Lung microvascular endothelial cell (primary cell): Measurements from ENCODE around the gene EPHA10. TPM values are rescaled to one million over a fixed set of nuclear protein-coding genes. Genes with fewer than 3 reads are reported as not detected.
"Not testable (repeated sequence)": the region's sequence is repeated elsewhere in the genome, so short reads cannot be mapped to it uniquely, and the experiment has no call there.

ENCODE experiments used
- DNase-seq, 2 donors: peaks; one replicate each; pipeline versions ENCODE4 v3.0.0 to v3.0.0-alpha.2; 2010; ENCODE audit warnings: low read depth in 2 of 2
- total RNA-seq: library from RNA; depleted of rRNA; stranded (reverse); fragments of >200 nt; gene quantifications from 2 replicates; pipeline ENCODE4 v1.2.1, GENCODE V29; 2014

Gene EPHA10
- total RNA-seq, 1 donor from 2014 or later: not detected

DNA sequence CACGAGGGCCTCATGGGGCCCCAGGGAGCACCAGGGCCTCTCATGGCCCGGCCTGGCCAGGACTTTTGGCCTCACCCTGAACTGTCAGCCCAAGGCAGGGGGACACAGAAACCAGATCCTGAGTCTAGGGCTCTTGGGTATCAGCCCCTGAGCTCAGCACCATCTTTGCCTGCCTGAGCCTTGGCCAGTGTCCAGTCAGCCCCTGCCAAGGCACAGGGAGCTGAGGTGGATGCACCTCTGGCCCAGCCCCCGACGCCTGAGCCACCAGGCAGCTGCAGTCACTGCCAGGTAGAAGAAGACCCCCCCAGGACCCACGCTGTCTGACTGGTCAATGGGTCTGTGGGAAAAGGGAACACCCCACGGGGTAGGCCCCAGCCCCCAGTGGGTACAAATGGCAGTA is 47.3 kb downstream of the EPHA10 start:
- DNase-seq: no peak

DNA sequence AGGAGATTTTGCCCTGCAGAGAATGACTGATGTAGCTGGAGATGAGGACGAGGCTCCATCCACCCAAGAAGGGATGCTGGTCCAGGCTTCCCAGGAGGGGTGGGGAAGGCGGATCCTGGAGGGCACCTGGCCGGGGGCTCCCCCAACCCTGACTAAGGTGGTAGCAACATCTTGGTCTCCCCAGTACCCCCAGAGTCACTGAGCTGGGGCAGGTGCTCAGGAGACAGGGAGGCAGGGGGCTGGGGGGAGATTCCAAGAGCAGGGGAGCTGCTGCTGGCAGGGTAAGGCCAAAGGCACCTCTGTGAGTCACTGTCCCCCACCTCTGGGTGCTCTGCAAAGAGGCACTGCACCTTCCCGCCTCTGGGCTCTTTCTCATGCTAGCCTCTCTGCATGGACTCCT is 48.6 kb downstream of the EPHA10 start:
- no peak for DNase-seq

DNA sequence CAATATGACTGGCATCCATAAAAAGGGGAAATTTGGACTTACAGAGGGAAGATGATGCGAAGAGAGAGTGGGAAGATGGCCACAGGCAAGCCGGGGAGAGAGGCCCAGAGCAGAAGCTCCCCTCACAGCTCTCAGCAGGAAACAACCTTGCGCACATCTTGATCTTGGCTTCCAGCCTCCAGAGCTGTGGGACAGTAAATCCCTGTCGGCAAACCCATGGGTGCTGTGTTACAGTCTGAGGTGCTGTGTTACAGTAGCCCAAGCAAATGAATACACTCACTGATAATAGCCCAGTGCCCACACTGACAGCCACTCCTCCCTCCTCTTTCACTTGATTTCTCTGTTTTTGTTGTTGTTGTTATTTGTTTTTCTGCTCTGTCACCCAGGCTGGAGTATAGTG is 50.2 kb downstream of the EPHA10 start:
- DNase-seq: no peak

DNA sequence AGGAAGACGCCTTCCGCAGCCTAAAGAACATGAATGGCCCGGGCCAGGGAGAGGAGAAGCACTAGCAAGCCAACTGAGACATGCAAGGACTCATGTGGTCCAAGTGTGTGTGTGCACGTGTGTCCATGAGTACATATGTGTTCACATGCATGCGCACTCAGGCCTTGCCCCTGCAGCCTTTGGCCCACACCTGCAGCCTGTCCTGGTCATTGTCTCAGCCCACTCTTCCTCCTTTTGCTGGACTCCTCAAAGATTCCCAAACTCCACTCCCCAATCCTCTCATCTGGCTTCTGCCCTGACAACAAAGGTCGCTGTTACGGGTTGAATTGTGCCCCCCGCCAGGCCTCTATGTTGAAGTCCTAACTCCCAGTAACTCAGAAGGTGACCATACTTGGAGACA is 50.7 kb downstream of the EPHA10 start:
- DNase-seq: no peak

DNA sequence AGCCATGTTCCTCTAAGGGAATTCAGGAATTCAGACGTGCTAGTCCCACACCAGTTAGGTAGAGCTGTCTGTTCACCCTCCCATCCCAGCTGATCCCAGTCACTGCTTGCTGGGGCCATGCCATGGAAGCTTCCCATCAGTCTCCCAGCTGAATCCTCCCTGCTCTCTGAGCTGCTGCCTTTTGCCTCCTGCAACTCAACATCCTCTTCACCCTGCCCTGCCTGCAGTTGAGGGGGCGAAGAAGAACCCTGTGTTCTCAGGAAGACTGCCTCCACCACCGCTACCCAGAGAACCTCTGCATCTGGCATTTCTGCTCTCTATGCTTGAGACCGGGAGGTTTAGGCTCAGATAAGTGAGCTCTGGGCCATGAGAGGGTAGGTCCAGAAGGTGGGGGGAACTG is 56.4 kb downstream of the EPHA10 start:
- no peak for DNase-seq

DNA sequence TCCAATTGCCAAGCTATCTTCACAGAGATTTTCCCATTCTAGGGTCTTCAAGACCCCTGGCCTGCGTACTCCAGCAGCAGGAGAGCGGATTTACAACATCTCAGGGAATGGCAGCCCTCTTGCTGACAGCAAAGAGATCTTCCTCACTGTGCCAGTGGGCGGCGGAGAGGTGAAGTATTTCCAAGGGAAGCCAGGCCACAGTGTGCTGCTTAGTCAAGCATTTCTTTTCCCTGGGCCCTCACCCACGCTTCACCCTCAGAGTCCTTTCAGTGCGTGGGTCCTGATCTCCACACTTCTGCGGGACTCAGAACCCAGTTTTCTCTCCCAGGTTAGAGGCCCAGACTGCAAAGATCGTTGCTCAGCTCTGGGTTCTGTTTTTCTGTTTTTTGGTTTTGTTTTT is 59.5 kb downstream of the EPHA10 start:
- DNase-seq: no peak

DNA sequence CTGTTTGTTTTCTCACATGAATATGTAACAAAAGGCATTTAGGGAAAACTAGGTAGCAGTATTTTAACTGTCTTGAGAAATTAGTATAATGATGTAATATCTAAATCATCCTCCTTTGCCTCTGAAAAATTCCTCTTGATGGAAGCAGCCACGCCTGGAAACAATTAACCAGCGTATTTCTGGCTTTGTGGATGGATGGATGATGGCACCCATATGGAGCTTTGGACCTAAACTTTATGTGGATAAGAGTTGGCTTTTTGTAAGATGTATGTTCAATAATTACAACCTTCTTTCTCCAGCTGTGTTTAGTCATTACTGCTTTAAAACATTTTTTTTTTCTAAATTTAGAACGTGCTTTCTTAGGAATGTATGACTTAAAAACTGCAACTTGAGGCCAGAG is 60.0 kb downstream of the EPHA10 start:
- DNase-seq: no peak

DNA sequence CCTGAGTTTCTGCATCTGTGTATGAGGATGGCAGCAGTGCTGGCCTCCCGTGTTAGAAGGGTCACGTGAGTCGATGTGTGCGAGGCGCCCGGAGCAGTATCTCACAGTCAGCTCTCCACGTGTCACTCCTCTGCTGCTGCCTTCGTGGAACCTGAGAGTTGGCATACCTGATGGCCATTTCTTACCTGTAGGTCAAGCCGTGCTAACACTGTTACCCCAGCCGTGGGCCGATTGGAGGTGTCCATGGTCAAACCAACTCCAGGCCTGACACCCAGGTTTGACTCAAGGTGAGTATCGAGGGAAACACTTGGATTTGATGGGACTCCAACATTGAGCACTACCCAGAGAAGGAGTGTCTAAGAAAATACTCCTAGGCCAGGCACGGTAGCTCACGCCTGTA is 61.9 kb downstream of the EPHA10 start:
- DNase-seq: no peak

DNA sequence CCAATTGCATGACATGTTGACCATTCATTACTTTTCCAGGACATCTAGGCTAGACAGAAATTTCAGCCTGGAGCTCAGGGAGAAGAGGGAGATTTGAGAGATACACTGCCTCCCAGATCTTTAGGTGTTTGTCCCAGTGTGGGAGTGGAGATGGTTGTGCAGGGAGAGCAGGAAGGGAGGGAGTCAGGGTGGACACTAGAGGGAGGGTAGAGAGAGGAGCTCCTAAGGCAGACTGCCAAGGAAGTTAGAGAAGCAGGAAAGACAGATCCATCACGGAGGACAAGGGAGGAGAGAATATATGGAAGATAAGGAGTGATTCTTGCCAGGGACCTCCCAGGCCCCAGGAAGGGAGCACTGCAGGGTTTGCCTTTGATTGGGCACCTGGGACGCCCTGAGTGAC is 63.9 kb downstream of the EPHA10 start:
- DNase-seq: no peak

DNA sequence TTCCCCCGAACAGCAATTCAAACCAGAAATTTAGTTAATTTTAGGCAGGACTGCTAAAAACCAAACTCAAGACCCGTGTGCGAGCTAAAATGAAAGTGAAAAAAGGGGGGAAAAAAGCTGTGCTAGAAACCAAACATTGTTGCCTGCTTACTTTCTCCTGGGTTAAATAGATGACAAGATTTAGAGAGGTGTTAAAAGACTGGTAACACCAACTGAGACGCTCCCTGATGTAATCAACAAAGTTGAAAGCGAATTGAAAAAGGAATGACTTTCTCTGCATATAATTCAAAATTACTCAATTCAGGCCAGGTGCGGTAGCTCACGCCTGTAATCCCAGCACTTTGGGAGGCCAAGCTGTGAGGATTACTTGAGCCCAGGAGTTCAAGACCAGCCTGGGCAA is 65.8 kb downstream of the EPHA10 start:
- no peak for DNase-seq

DNA sequence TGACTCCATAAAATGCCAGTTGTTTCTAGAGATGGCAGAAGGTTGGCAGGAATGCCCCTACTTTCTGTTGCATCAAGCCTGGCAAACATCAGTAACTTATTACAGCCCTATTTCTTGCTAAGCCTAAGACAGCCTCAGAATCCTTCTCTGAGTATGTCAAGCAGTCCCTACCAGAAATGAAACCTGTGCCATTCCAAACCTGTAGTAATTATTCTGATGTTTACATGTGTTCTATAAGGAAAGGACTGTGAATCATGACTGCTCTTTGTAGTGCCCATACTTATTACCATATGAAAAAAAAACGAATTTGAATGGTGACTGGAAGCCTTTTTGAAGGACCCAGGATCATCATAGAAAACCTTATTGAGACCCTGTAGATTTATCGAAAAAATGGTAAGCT is 67.2 kb downstream of the EPHA10 start:
- no peak for DNase-seq

DNA sequence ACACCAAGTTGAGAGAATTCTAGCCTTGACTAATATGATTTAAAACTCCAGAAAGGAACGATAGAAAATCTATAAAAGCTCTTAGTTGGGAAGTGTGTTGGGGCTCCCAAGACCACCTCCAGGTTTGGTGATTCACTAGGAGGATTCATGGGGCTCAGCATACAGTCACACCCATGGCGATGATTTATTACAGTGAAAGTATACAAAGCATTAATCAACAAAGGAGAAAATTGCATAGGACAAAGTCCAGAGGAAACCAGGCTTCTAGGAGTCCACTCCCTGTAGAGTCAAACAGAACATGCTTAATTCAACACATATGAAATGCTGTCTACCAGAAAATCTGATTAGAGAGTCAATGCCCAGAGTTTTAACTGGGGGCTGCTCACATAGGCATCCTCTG is 67.8 kb downstream of the EPHA10 start:
- DNase-seq: no peak

DNA sequence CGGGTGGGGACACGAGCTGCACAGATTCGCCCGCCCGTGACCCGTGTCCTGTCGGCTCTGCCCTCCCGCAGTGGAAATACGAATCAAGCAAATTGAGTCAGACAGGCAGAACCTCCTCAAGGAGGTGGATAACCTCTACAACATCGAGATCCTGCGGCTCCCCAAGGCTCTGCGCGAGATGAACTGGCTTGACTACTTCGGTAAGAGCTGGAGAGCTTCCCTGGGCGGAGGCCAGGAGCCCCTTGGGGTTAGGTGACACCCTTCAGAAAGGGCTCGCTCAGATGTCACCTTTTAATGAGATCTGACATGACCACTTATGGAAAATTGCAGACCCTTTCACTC is 72.1 kb downstream of the EPHA10 start:
- DNase-seq: no peak

DNA sequence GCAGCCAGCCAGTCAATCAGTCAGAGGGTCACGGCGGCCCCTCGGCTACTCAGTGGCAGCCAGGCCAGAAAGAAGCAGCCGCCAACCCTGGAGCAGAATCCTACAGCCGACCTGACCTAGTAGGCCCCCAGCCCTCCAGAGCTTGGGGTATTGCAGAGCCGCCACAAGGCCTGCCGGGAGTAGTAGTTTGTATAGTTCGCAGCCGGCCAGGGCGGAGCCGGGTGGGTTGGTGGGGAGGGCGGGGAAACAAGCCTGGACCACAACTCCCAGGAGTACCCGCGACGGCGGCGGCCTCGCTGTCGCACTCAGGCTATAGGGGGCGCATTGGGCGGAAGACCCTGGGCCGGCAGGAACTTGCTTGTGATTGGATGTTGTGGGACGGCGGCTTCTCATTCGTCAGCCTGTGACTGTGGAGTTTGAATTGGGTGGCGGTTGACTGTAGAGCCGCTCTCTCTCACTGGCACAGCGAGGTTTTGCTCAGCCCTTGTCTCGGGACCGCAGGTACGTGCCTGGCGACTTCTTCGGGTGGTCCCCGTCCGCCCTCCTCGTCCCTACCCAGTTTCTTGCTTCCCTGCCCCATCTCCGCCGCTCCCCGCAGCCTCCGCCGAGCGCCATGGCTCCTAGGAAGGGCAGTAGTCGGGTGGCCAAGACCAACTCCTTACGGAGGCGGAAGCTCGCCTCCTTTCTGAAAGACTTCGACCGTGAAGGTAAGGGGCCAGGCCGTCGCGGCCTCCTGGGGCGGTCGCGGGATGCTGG is 72.7 kb downstream of the EPHA10 start, which contains the start of gene CDCA8:
Gene CDCA8, plus strand, starts transcription at position 439 of the 756 bp plus-strand sequence. Its CDS starts 175 bp downstream, at position 614.
- peak; percentile 99 for DNase-seq

DNA sequence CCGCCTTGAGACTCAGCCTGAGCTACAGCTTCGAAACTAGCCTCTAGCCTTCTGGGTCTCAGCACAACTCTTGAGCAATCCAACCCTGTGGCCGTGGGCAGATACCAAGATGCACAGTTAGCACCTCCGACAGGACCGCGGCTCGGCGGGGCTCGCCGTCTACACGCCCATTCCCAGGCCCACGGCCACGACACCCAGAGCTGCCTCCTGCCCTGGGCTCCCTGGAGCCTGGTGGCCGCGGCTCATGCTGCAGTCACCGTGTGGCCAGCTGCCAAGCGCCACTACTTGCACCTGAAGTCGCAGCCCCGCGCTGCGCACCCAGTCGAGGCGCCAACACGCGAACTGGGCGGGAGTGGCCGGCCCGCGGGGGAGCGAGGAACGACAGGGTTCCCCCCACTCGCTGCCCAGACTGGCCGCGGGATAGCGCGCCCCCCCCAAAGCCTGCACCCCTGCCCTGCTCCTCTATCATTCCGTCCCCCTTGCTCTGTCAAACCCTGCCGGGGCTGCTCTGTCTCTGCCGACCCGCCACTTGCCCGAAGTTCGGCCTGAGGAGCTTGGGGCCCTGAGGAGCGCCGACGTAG is 73.3 kb downstream of the EPHA10 start:
- DNase-seq: peak; percentile 50 to 52

DNA sequence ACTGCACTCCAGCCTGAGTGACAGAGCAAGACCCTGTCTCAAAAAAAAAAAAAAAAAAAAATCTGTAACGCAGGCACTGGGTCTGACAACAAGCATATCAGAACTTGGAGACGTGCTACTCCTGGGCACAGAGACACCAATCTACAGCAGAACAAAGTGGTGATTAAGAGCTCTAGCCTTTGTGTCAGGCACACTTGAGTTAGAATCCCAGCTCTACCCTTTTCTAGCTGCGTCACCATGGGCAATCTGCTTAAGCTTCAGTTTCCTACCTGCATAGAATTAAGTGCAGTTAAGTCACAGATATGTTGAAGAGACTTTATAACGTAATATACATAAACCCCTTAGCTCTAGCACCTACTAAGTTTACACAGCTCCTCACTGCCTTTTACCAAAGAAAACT is 76.0 kb downstream of the EPHA10 start:
- DNase-seq: no peak

DNA sequence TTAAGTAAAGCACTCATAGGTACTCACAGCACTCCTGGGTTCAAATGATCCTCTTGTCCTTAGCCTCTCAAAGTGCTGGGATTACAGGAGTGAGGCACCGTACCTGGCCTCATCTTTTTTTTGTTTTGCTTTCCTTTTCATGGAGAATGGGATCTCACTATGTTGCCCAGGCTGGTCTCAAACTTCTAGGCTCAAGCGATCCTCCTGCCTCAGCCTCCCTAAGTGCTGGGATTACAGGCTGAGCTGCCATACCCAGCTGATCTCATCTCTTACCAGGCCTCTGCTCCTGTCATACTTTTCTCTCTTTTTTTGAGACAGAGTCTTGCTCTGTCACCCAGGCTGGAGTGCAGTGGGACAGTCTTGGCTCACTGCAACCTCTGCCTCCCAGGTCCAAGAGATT is 77.2 kb downstream of the EPHA10 start:
- not testable (repeated sequence) for DNase-seq

DNA sequence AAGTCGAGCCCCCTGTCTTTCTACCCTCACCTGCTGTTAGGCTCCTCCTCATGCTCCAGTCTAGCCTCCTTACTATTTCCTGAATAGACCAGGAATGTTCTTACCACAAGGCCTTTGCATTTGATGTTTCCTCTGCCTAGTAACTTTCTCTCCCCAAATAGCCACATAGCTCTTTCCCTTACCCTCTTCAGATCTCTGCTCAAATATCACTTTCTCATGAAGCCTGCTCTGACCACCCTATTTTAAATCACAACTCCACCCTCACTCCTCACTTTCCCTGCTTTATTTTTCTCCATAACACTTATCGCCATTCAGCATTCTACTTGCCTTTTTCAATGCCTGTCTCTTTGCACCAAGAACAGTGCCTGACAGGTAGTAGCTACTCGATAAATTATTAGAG is 79.2 kb downstream of the EPHA10 start:
- no peak for DNase-seq

DNA sequence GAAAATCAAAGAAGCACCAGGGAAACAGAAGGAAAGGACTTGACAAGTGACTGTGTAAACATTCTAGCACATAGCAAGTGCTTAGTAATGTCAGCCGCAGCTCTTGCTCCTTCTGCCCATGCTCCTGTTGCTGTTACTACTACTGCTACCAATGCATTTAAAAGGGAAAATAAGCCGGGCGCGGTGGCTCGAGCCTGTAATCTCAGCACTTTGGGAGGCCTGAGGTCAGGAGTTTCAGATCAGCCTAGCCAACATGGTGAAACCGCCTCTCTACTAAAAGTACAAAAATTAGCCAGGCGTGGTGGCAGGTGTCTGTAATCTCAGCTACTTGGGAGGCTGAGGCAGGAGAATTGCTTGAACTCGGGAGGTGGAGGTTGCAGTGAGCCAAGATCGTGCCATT is 80.7 kb downstream of the EPHA10 start:
- DNase-seq: not testable (repeated sequence)

DNA sequence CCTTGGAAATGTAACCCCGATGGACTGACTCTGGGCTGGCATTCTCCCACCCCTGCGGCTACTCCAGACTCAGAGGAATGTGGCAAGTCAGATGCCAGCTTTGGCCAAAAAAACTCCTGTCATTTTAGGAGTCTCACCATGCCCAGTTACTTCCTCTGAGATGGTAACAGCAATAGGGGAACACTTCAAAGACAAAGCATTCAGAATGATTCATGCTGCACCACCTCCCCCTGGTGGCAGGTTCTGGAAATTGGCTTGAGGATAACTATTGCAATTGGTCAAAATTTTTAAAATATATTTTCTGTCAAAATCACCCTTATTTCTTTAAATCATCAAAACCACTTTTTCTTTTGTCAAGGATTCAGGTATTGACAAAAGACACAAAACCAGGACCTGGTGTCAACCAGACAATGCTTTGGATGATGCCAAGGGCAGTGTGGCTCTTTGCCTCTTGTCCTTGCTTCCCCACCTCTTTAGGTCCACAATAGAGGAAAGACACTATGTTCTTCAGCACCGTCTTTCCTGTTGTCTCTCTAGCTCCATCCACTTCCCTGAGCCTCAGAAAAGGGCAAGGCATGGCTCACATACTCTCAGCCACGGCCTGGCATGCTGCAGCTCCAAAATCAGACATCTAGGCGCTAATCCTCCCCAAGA is 82.5 kb downstream of the EPHA10 start:
- peak; percentile 67 to 70 for DNase-seq

DNA sequence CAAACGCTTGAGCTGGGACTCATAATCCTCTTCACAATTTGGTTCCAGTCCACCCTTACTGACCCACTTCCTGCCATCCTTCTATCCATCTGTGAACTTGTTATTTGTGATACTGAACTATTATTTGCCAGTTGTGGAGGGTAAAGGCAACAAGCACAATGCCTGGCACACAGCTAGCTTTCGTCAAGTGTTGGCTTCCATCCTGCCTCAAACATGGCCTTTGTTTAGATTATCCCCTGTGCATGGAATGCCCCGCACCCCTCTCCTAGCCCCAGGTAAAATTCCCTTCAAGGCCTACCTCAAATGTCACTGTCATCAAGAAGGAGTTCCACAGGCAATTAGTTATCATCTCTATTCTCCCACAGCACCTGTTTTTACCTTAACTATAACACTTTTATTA is 84.0 kb downstream of the EPHA10 start:
- DNase-seq: no peak

DNA sequence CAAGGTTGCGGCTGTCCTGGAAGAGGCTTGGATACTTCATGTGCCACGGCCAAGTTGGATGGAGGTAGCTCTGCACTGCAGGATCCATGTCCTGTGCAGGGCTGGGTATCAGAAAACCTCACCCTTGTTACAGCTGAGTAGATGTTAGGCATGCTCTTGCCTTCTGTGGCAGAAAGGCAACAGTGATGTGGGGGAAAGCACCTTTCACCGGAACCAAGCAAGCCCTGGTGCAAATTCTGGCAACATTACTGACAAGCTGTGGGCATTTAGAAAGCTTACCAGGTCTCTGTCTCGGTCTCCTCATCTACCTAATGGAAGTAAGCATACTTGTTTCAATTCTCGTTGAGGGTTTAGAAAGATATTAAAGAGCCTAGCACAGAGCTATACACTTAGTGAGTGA is 87.1 kb downstream of the EPHA10 start:
- no peak for DNase-seq

DNA sequence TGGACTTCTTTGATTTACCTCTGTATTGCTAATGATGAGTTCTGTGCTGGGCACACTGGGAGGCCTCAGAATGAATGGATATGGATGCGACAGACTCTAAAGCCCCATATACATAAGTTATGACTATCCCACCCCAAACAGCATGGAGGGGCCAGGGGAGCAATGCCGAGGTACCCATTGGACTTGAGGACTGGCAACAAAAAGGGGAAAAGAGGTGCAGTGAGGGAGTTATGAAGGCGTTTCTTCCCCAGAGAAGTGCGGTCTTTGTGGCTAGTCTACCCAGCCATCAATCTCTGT is 87.8 kb downstream of the EPHA10 start:
- DNase-seq: no peak
